ENCODE data around the gene ZNF385B.

The ZNF385B gene

GRCh38 chr2:179584760-179585159 lies 276.7 kb downstream of the ZNF385B start:
- TF ChIP-seq CTCF (IDR thresholded peaks at IDR 0.05; ENCODE audit: low read length, missing control alignments) = no peak
- no peak overlapping the region for H3K4me3 ChIP-seq (replicated peaks; ENCODE audit: low read depth, low read length)
- DNase-seq (ENCODE audit: low read depth) = no peak

GRCh38 chr2:179581605-179582004 lies 279.8 kb downstream of the ZNF385B start:
- DNase-seq (ENCODE audit: low read depth) = no peak
- no peak overlapping the region for H3K4me3 ChIP-seq (replicated peaks; ENCODE audit: low read depth, low read length)
- TF ChIP-seq CTCF (IDR thresholded peaks at IDR 0.05; ENCODE audit: low read length, missing control alignments) = no peak

GRCh38 chr2:179580378-179581146 lies 280.9 kb downstream of the ZNF385B start:
- no peak for DNase-seq (ENCODE audit: low read depth)
- no peak overlapping the region for H3K4me3 ChIP-seq (replicated peaks; ENCODE audit: low read depth, low read length)
- TF ChIP-seq CTCF (IDR thresholded peaks at IDR 0.05; ENCODE audit: low read length, missing control alignments) = no peak

- DNase-seq (ENCODE audit: low read depth) = no peak
- TF ChIP-seq CTCF (IDR thresholded peaks at IDR 0.05; ENCODE audit: low read length, missing control alignments) = no peak
- no peak overlapping the region for H3K4me3 ChIP-seq (replicated peaks; ENCODE audit: low read depth, low read length)
Measured at GRCh38 chr2:179579800-179580199, 281.6 kb downstream of the ZNF385B start.

GRCh38 chr2:179578171-179578916 lies 283.1 kb downstream of the ZNF385B start:
- TF ChIP-seq CTCF (IDR thresholded peaks at IDR 0.05; ENCODE audit: low read length, missing control alignments) = no peak
- DNase-seq (ENCODE audit: low read depth) = no peak

GRCh38 chr2:179574061-179574519 lies 287.3 kb downstream of the ZNF385B start:
- no peak for DNase-seq (ENCODE audit: low read depth)
- H3K4me3 ChIP-seq (replicated peaks; ENCODE audit: low read depth, low read length) = no peak overlapping the region
- TF ChIP-seq CTCF (IDR thresholded peaks at IDR 0.05; ENCODE audit: low read length, missing control alignments) = no peak

More at GRCh38 chr2:179578171-179578916, 283.1 kb downstream of the ZNF385B start:
- no peak overlapping the region for H3K4me3 ChIP-seq (replicated peaks; ENCODE audit: low read depth, low read length)

Data from fibroblast of pulmonary artery (primary cell).